ENCODE data around the gene PDE8A. TPM values are rescaled to one million over a fixed set of nuclear protein-coding genes. Genes with fewer than 3 reads are reported as not detected.

PDE8A gene
- total and polyA plus RNA-seq, 2 donors (not counting 1 experiment from before 2014, with no cell fraction given): 17.7 to 26.3 TPM

GRCh38 chr15:85116066-85116465 is 134.4 kb downstream of the PDE8A start:
- H3K9me3 ChIP-seq (ENCODE audit: control insufficient read depth, insufficient read depth, low read depth, low read length): no peaks in the 10 kb centered on the region
- no peak overlapping the region for H3K4me2 ChIP-seq (ENCODE audit: extremely low read depth, insufficient read depth, low read length)
- no peak for TF ChIP-seq CTCF (conservative IDR thresholded peaks at IDR 0.05 in 1 of 2, IDR thresholded peaks at IDR 0.05 in 1 of 2; ENCODE audit: low read depth in 1 of 2, low read length in 2 of 2)
- no peak for TF ChIP-seq EZH2 (IDR thresholded peaks at IDR 0.05; ENCODE audit: low read length, missing control alignments)
- H3K27me3 ChIP-seq (ENCODE audit: control insufficient read depth, insufficient read depth, low read length): no peaks in the 10 kb centered on the region
- H3K9ac ChIP-seq (ENCODE audit: insufficient read depth, low read length): no peak overlapping the region
- no peaks in the 10 kb centered on the region for H3K4me1 ChIP-seq (ENCODE audit: control insufficient read depth, extremely low read depth, insufficient read depth, low read length)
- no peak for DNase-seq (ENCODE audit: low read depth in 2 of 2)
- no peak overlapping the region for H3K4me3 ChIP-seq (replicated peaks in 1 of 4; ENCODE audit: control extremely low read depth in 1 of 4, insufficient read depth in 1 of 4, low read depth in 3 of 4, low read length in 4 of 4)
- H2AFZ ChIP-seq (ENCODE audit: low read length): no peak overlapping the region
- H3K36me3 ChIP-seq (ENCODE audit: control insufficient read depth, insufficient read depth, low read length): peaks cover 2% of the 10 kb centered on the region
- no peak overlapping the region for H3K27ac ChIP-seq (ENCODE audit: insufficient read depth, low read length)
- H3K79me2 ChIP-seq (ENCODE audit: control insufficient read depth, insufficient read depth, low read length): no peaks in the 10 kb centered on the region
- H4K20me1 ChIP-seq (ENCODE audit: control insufficient read depth, extremely low read depth, insufficient read depth, low read length): no peaks in the 10 kb centered on the region

GRCh38 chr15:85116494-85116893 is 134.8 kb downstream of the PDE8A start:
- H3K4me1 ChIP-seq (ENCODE audit: control insufficient read depth, extremely low read depth, insufficient read depth, low read length): no peaks in the 10 kb centered on the region
- no peak overlapping the region for H3K4me2 ChIP-seq (ENCODE audit: extremely low read depth, insufficient read depth, low read length)
- H3K27ac ChIP-seq (ENCODE audit: insufficient read depth, low read length): no peak overlapping the region
- no peak overlapping the region for H3K4me3 ChIP-seq (replicated peaks in 1 of 4; ENCODE audit: control extremely low read depth in 1 of 4, insufficient read depth in 1 of 4, low read depth in 3 of 4, low read length in 4 of 4)
- no peaks in the 10 kb centered on the region for H3K79me2 ChIP-seq (ENCODE audit: control insufficient read depth, insufficient read depth, low read length)
- H4K20me1 ChIP-seq (ENCODE audit: control insufficient read depth, extremely low read depth, insufficient read depth, low read length): no peaks in the 10 kb centered on the region
- no peak overlapping the region for H2AFZ ChIP-seq (ENCODE audit: low read length)
- DNase-seq (ENCODE audit: low read depth in 2 of 2): no peak
- H3K27me3 ChIP-seq (ENCODE audit: control insufficient read depth, insufficient read depth, low read length): no peaks in the 10 kb centered on the region
- no peaks in the 10 kb centered on the region for H3K9me3 ChIP-seq (ENCODE audit: control insufficient read depth, insufficient read depth, low read depth, low read length)
- TF ChIP-seq EZH2 (IDR thresholded peaks at IDR 0.05; ENCODE audit: low read length, missing control alignments) (no peak), CTCF (conservative IDR thresholded peaks at IDR 0.05 in 1 of 2, IDR thresholded peaks at IDR 0.05 in 1 of 2; ENCODE audit: low read depth in 1 of 2, low read length in 2 of 2) (no peak)
- H3K36me3 ChIP-seq (ENCODE audit: control insufficient read depth, insufficient read depth, low read length): peaks cover 2% of the 10 kb centered on the region
- no peak overlapping the region for H3K9ac ChIP-seq (ENCODE audit: insufficient read depth, low read length)

- Histone ChIP-seq H3K9ac (ENCODE audit: insufficient read depth, low read length) (no peak overlapping the region), H3K4me1 (ENCODE audit: control insufficient read depth, extremely low read depth, insufficient read depth, low read length) (no peaks in the 10 kb centered on the region), H3K79me2 (ENCODE audit: control insufficient read depth, insufficient read depth, low read length) (no peaks in the 10 kb centered on the region), H3K9me3 (ENCODE audit: control insufficient read depth, insufficient read depth, low read depth, low read length) (no peaks in the 10 kb centered on the region), H3K4me3 (replicated peaks in 1 of 4; ENCODE audit: control extremely low read depth in 1 of 4, insufficient read depth in 1 of 4, low read depth in 3 of 4, low read length in 4 of 4) (no peak overlapping the region), H4K20me1 (ENCODE audit: control insufficient read depth, extremely low read depth, insufficient read depth, low read length) (no peaks in the 10 kb centered on the region), H3K4me2 (ENCODE audit: extremely low read depth, insufficient read depth, low read length) (no peak overlapping the region), H3K36me3 (ENCODE audit: control insufficient read depth, insufficient read depth, low read length) (peaks cover 2% of the 10 kb centered on the region), H3K27ac (ENCODE audit: insufficient read depth, low read length) (no peak overlapping the region), H3K27me3 (ENCODE audit: control insufficient read depth, insufficient read depth, low read length) (no peaks in the 10 kb centered on the region), H2AFZ (ENCODE audit: low read length) (no peak overlapping the region)
- TF ChIP-seq EZH2 (IDR thresholded peaks at IDR 0.05; ENCODE audit: low read length, missing control alignments): no peak
- TF ChIP-seq CTCF (conservative IDR thresholded peaks at IDR 0.05 in 1 of 2, IDR thresholded peaks at IDR 0.05 in 1 of 2; ENCODE audit: low read depth in 1 of 2, low read length in 2 of 2): no peak
- DNase-seq (ENCODE audit: low read depth in 2 of 2): peak in 1 of 2 donors; percentile 48
Measured at GRCh38 chr15:85116925-85117646, 135.4 kb downstream of the PDE8A start.
